ENCODE results near the gene FNDC10. TPM values are rescaled to one million over a fixed set of nuclear protein-coding genes. Genes with fewer than 3 reads are reported as not detected.
A peak's percentile ranks its signal among the peaks of the same experiment; 100 is the strongest.
"Not testable (repeated sequence)": the region's sequence is repeated elsewhere in the genome, so short reads cannot be mapped to it uniquely, and the experiment has no call there.

Gene FNDC10
- total RNA-seq, 2 experiments from 2014 or later: 1.7 to 1.9 TPM

DNA sequence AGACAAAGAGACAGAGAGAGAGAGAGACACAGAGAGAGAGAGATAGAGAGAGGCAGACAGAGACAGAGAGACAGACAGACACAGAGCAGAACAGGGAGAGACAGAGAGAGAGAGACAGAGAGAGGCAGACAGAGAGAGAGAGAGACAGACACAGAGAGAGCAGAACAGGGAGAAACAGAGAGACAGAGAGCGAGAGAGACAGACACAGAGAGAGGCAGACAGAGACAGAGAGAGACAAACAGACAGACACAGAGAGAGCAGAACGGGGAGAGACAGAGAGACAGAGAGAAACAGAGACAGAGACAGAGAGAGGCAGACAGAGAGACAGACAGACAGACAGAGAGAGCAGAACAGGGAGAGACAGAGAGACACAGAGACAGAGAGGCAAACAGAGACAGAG, 4.6 kb downstream of the FNDC10 start:
- ATAC-seq; H3K9me3 Mint-ChIP-seq (ENCODE audit: low read depth); POLR2A ChIA-PET; intact Hi-C loops (cut with DNase I, micrococcal nuclease); DNase-seq; H3K4me3 Mint-ChIP-seq; H3K27ac Mint-ChIP-seq; H3K4me1 Mint-ChIP-seq; H3K27me3 Mint-ChIP-seq; CTCF ChIA-PET; H3K36me3 Mint-ChIP-seq (ENCODE audit: low read depth): not testable (repeated sequence)

GRCh38 chr1:1594602-1595260, 5.2 kb downstream of the FNDC10 start:
- ATAC-seq: no peak
- intact Hi-C loops (cut with DNase I, micrococcal nuclease): no loop called here
- ChIA-PET POLR2A (no interaction called here), CTCF (interaction anchor here (0.5 kb wide), 1 partner anchor 10 kb away, joined by 3 read pairs; no protein-coding TSS in a partner anchor)
- no peak for DNase-seq
- Mint-ChIP-seq H3K9me3 (ENCODE audit: low read depth) (no peaks in the 10 kb centered on the region), H3K4me1 (peaks cover 5% of the 10 kb centered on the region), H3K4me3 (no peak overlapping the region), H3K27ac (no peak overlapping the region), H3K27me3 (peaks cover 6% of the 10 kb centered on the region), H3K36me3 (ENCODE audit: low read depth) (no peaks in the 10 kb centered on the region)

GRCh38 chr1:1593834-1594601, 5.9 kb downstream of the FNDC10 start:
- DNase-seq (no peak), ATAC-seq (no peak)
- H3K4me3 Mint-ChIP-seq: no peak overlapping the region
- no peak overlapping the region for H3K27ac Mint-ChIP-seq
- H3K27me3 Mint-ChIP-seq: peaks cover 5% of the 10 kb centered on the region
- H3K4me1 Mint-ChIP-seq: peaks cover 4% of the 10 kb centered on the region
- no peaks in the 10 kb centered on the region for H3K36me3 Mint-ChIP-seq (ENCODE audit: low read depth)
- intact Hi-C loops (cut with DNase I, micrococcal nuclease): no loop called here
- ChIA-PET POLR2A (no interaction called here), CTCF (interaction anchor here (0.5 to 0.6 kb wide), 2 partner anchors 9 to 15 kb away, joined by 3 read pairs; no protein-coding TSS in a partner anchor)
- H3K9me3 Mint-ChIP-seq (ENCODE audit: low read depth): no peaks in the 10 kb centered on the region

GRCh38 chr1:1591452-1591851, 8.5 kb downstream of the FNDC10 start:
- no peaks in the 10 kb centered on the region for H3K9me3 Mint-ChIP-seq (ENCODE audit: low read depth)
- DNase-seq (no peak), ATAC-seq (peak; percentile 39)
- H3K36me3 Mint-ChIP-seq (ENCODE audit: low read depth): no peaks in the 10 kb centered on the region
- H3K4me1 Mint-ChIP-seq: no peaks in the 10 kb centered on the region
- ChIA-PET POLR2A (no interaction called here), CTCF (interaction anchor here (0.6 to 1.1 kb wide), 2 partner anchors 13 to 46 kb away, joined by 3 read pairs; no protein-coding TSS in a partner anchor)
- intact Hi-C loops (cut with DNase I, micrococcal nuclease): no loop called here
- H3K4me3 Mint-ChIP-seq: no peak overlapping the region
- H3K27me3 Mint-ChIP-seq: no peaks in the 10 kb centered on the region
- no peak overlapping the region for H3K27ac Mint-ChIP-seq

DNA sequence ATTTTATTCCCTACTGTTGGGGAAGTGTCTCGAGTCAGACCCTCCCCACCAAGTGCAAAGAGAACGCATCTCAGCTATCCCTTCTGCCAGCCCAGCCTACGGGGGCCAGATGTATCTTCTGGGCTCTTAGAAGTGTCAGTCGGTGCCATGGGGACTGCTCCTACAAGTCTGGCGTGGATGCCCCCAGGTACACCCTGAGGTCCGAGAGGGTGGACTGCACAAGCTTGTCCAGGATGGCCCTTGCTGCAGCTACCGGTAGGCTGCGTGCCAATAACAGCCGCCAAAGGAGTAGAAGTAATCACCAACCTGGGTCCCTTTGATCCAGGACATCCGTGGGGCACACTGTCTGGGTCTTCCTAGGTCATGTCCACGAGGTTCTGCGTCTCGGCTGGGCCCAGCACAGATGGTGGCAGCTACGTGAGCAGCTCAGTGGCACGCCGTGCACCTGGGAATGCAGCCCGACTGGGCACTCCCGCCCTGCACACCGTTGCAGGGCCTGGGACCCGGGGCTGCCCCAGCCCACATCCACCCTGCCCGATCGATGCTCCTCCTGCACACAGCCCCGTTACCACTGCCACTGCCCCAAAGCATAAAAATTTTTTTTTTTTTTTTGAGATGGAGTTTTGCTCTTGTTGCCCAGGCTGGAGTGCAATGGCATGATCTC, 16.5 kb downstream of the FNDC10 start:
- POLR2A ChIA-PET: interaction anchor here (0.6 kb wide), 1 partner anchor 16 kb away, joined by 3 read pairs; no protein-coding TSS in a partner anchor
- no peak overlapping the region for H3K4me3 Mint-ChIP-seq

GRCh38 chr1:1582585-1583346, 17.2 kb downstream of the FNDC10 start:
- ATAC-seq (no peak), DNase-seq (no peak)
- Mint-ChIP-seq H3K36me3 (ENCODE audit: low read depth) (no peaks in the 10 kb centered on the region), H3K4me1 (peaks cover 5% of the 10 kb centered on the region), H3K27ac (no peak overlapping the region), H3K4me3 (no peak overlapping the region), H3K27me3 (peaks cover 8% of the 10 kb centered on the region), H3K9me3 (ENCODE audit: low read depth) (no peaks in the 10 kb centered on the region)
- POLR2A ChIA-PET: interaction anchor here (0.6 kb wide), 1 partner anchor 16 kb away, joined by 3 read pairs; no protein-coding TSS in a partner anchor
- CTCF ChIA-PET: no interaction called here
- intact Hi-C loops (cut with DNase I, micrococcal nuclease): no loop called here

More for the DNA sequence above, 16.5 kb downstream of the FNDC10 start:
- H3K27me3 Mint-ChIP-seq: peaks cover 8% of the 10 kb centered on the region
- no peak overlapping the region for H3K27ac Mint-ChIP-seq
- intact Hi-C loops (cut with DNase I, micrococcal nuclease): no loop called here
- no peak for DNase-seq
- no peak for ATAC-seq
- CTCF ChIA-PET: no interaction called here
- H3K9me3 Mint-ChIP-seq (ENCODE audit: low read depth): no peaks in the 10 kb centered on the region
- peaks cover 5% of the 10 kb centered on the region for H3K4me1 Mint-ChIP-seq
- no peaks in the 10 kb centered on the region for H3K36me3 Mint-ChIP-seq (ENCODE audit: low read depth)

GRCh38 chr1:1578371-1578940, 21.5 kb downstream of the FNDC10 start:
- POLR2A ChIA-PET: no interaction called here
- intact Hi-C loops (cut with DNase I, micrococcal nuclease): loop anchor here in 1 of 2 experiments (5.0 kb wide), 1 partner anchor 329 kb away; no protein-coding TSS in a partner anchor
- Mint-ChIP-seq H3K4me3 (no peak overlapping the region), H3K36me3 (ENCODE audit: low read depth) (peaks cover 4% of the 10 kb centered on the region), H3K9me3 (ENCODE audit: low read depth) (no peaks in the 10 kb centered on the region), H3K4me1 (peaks cover 10% of the 10 kb centered on the region), H3K27ac (no peak overlapping the region), H3K27me3 (peaks cover 6% of the 10 kb centered on the region)
- ATAC-seq (no peak), DNase-seq (no peak)
- CTCF ChIA-PET: interaction anchor here (0.6 to 0.9 kb wide), 4 partner anchors 13 to 87 kb away, joined by 3 to 6 read pairs (median 3); no protein-coding TSS in a partner anchor

DNA sequence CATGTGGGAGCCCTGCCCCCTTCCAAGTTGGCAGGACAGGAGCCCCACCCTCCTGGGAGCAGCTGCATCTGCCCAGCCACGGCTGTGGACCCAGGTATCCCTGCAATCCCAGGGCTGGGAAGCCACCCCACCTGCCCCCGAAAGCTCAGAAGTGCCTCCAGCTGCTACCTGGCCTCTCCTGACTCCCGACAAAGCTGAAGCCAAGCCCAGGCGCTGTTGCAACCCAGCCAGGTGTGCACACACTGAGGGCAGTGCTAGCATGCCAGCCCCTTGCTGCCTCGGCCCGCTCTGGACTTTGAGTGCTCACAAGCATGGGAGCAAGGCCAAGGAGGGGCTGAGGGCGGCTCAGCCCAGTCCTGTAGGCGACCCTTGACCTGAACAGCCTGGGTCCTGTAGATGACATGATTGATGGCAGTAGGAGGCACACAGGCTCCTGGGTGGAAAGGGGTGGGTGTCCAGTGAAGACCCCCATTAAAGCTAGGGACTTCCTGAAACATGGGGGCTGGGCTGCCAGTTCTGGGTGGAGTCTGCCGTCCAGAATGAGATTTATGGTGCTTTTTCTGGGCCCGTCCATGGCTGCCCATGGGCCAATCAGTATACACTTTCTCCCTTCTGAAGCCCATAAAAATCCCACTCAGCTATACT, 22.4 kb downstream of the FNDC10 start:
- intact Hi-C loops (cut with DNase I, micrococcal nuclease): loop anchor here in 1 of 2 experiments (5.0 kb wide), 1 partner anchor 330 kb away; no protein-coding TSS in a partner anchor
- Mint-ChIP-seq H3K36me3 (ENCODE audit: low read depth) (peaks cover 13% of the 10 kb centered on the region), H3K27ac (no peak overlapping the region), H3K27me3 (peaks cover 6% of the 10 kb centered on the region), H3K4me3 (no peak overlapping the region), H3K9me3 (ENCODE audit: low read depth) (no peaks in the 10 kb centered on the region), H3K4me1 (peaks cover 14% of the 10 kb centered on the region)
- ATAC-seq (no peak), DNase-seq (no peak)
- CTCF ChIA-PET: interaction anchor here (0.7 to 0.9 kb wide), 3 partner anchors 14 to 88 kb away, joined by 3 to 6 read pairs (median 4); no protein-coding TSS in a partner anchor
- POLR2A ChIA-PET: no interaction called here

DNA sequence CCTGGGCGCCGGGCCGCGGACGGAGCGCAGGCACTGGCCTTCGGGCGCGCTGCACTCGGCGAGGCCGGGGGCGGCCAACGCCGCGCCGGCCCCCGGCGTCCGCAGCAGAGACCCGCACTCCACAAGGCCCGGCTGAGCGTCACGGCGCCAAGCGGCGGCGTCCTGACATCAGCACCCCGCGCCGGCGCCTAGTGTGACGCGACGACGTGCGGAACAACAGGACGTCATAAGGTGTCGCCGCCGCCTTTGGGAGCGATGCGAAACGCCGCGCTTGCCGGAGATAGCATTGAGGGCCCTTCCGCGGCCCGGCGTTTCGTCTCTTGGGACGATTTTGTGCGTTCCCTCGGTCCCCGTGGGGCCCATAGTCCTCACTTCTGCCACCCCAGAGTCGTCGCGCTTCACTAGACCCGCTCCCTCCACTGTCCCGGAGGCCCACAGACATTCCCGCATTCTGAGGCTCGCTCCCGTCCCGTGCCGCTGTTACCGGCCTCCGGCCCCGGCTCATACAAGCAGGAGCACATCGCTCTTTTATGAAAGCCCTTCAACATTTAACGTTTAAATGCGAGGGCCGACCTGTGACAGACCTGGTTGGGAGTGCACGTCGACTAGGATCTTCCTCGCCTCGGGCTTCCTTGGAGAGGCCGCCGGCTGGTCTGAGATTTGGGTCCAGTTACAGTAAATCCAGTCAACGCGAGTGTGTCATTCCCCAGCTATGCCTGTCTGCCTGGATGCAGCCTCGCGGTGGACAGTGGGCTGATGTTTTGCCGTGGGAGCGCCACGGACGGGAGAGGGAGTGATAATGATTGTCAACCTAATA, 25.0 kb downstream of the FNDC10 start, which contains the start of gene SSU72:
SSU72 (minus strand) TSS at position 143 of the 817 bp plus-strand sequence. CDS start 306 bp downstream, outside the sequence.
- H3K4me3 Mint-ChIP-seq: peak within 1 kb of the TSS; percentile 99
- peak within 1 kb of the TSS; percentile 98 for H3K27ac Mint-ChIP-seq
- no peaks in the 10 kb centered on the region for H3K27me3 Mint-ChIP-seq
- DNase-seq (peak; percentile 97), ATAC-seq (peak; percentile 84)
- no peaks in the 10 kb centered on the region for H3K9me3 Mint-ChIP-seq (ENCODE audit: low read depth)
- POLR2A ChIA-PET: interaction anchor here (0.7 kb wide), 1 partner anchor 38 kb away, joined by 3 read pairs; no protein-coding TSS in a partner anchor
- CTCF ChIA-PET: no interaction called here
- intact Hi-C loops (cut with DNase I, micrococcal nuclease): loop anchor here (1.0 to 5.0 kb wide), 13 partner anchors 40 to 459 kb away; partner anchors contain the start of genes MIB2 (in 2 of the 2), ATAD3A (in 1 of the 2), ATAD3B (in 1 of the 2) and AURKAIP1 (in 1 of the 2)
- H3K4me1 Mint-ChIP-seq: peaks cover 28% of the 10 kb centered on the region
- peaks cover 28% of the 10 kb centered on the region for H3K36me3 Mint-ChIP-seq (ENCODE audit: low read depth)

Measured in activated CD4-positive, alpha-beta T cell treated with anti-CD3 and anti-CD28 coated beads for 36 hours (primary cell).